Transverse colon (tissue), 4 donors: ENCODE results near the gene C3orf20. TPM values are rescaled to one million over a fixed set of nuclear protein-coding genes. Genes with fewer than 3 reads are reported as not detected.

Experiments
- DNase-seq: peaks from one replicate; pipeline ENCODE4 v3.0.0-alpha.2; 2019
- H3K27ac ChIP-seq, 4 donors: fragments of 200-600 bp; sonication (generic); 2 replicates each; pipeline ENCODE4 v1.5.1; 2016 to 2018; ENCODE audit warnings: inconsistent platforms in 4 of 4
- H3K27me3 ChIP-seq: fragments of 200-600 bp; sonication (generic); 2 replicates; pipeline ENCODE4 v1.5.1; 2017; ENCODE audit warnings: inconsistent platforms
- H3K36me3 ChIP-seq, 4 donors: fragments of 200-600 bp; sonication (generic); 2 replicates each; pipeline ENCODE4 v1.5.1; 2017 to 2019; ENCODE audit warnings: inconsistent platforms in 4 of 4
- H3K4me1 ChIP-seq, 4 donors: fragments of 200-600 bp; sonication (generic); 2 replicates each; pipeline ENCODE4 v1.5.1; 2017 to 2020; ENCODE audit warnings: inconsistent platforms in 4 of 4
- H3K4me3 ChIP-seq, 4 donors: fragments of 200-600 bp; sonication (generic); 1 replicate in 1 of 4; 2 replicates in 3 of 4; pipeline versions ENCODE4 v1.5.1 to v1.6.1; 2017 to 2019; ENCODE audit warnings: inconsistent platforms in 4 of 4
- H3K9me3 ChIP-seq, 2 donors: fragments of 200-600 bp; sonication (generic); 2 replicates each; pipeline ENCODE4 v1.5.1; 2017 to 2019; ENCODE audit warnings: inconsistent platforms in 2 of 2
- CTCF ChIP-seq, 5 experiments: fragments of 200-600 bp in 3 of 5; fragments of 450-650 bp in 2 of 5; sonication (generic) in 3 of 5; IDR thresholded peaks; 1 replicate in 2 of 5; 2 replicates in 3 of 5; pipeline ENCODE4 v1.5.1; 2016 to 2017; ENCODE audit warnings: antibody characterized with exemption in 5 of 5, inconsistent platforms in 3 of 5, mild to moderate bottlenecking in 2 of 5, moderate library complexity in 1 of 5
- EP300 ChIP-seq: sonication (generic); formaldehyde crosslinking; IDR thresholded peaks from one replicate; pipeline ENCODE4 v1.6.1; 2017; ENCODE audit warnings: antibody characterized with exemption, low read depth
- POLR2A ChIP-seq: fragments of 450-650 bp; IDR thresholded peaks from one replicate; pipeline ENCODE4 v1.6.1; 2016; ENCODE audit warnings: antibody characterized with exemption, mild to moderate bottlenecking, moderate library complexity
- POLR2AphosphoS5 ChIP-seq, 3 donors: sonication (generic); formaldehyde crosslinking; IDR thresholded peaks; one replicate each; pipeline ENCODE4 v1.6.1; 2016; ENCODE audit warnings: antibody characterized with exemption in 3 of 3
- WGBS, 2 donors: methylation state at CpG; one replicate each; pipeline ENCODE4 v1.1.5; 2018; ENCODE audit warnings: low coverage in 1 of 2; 5-methylcytosine and 5-hydroxymethylcytosine counted together
- in situ Hi-C, 4 donors: fragments of 200-750 bp; cut with MboI; loops; one replicate each; pipeline versions ENCODE4 v1.15.0 to v1.15.1; 2017; ENCODE audit warnings: low sequenced_read_pairs in 3 of 4, low pct_ligation_motif_present in 1 of 4, low pct_unique_long_range_greater_than_20kb in 1 of 4
- intact Hi-C: fragments of 100-400 bp; cut with DNase I; formaldehyde crosslinking; loops from one replicate; pipeline ENCODE4 v1.15.1; 2023; ENCODE audit warnings: low total_unique reads
- total RNA-seq, 4 donors: library from RNA; depleted of rRNA; stranded (reverse); fragments of >200 nt; gene quantifications; one replicate each; pipeline ENCODE4 v1.1.0, GENCODE V29; 2016

The C3orf20 gene
- total RNA-seq, 4 donors from 2014 or later, result not detected

GRCh38 chr3:14699643-14700042 is 24.7 kb downstream of the C3orf20 start:
- 57% methylated on average over 1 of the region's 1 CpG; no CpG with 5 or more reads in 1 of the 2 donors for WGBS, 2 donors
- TF ChIP-seq POLR2AphosphoS5 (IDR thresholded peaks at IDR 0.05), result no peak
- no peak for TF ChIP-seq CTCF (IDR thresholded peaks at IDR 0.05)
- no peak for TF ChIP-seq EP300
- no peak for TF ChIP-seq POLR2A
- in situ Hi-C loops, result no loop called here

GRCh38 chr3:14700891-14701290 is 25.9 kb downstream of the C3orf20 start:
- Histone ChIP-seq H3K9me3 (no peaks in the 10 kb centered on the region), H3K4me3 (no peak overlapping the region), H3K4me1 (no peaks in the 10 kb centered on the region), H3K27me3 (no peaks in the 10 kb centered on the region), H3K36me3 (no peaks in the 10 kb centered on the region), H3K27ac (no peak overlapping the region)
- in situ Hi-C loops (no loop called here), intact Hi-C loops (no loop called here)
- 72% methylated on average over 3 of the region's 3 CpGs; no CpG with 5 or more reads in 1 of the 2 donors for WGBS, 2 donors
- no peak for DNase-seq
- no peak for TF ChIP-seq POLR2AphosphoS5 (IDR thresholded peaks at IDR 0.05)
- TF ChIP-seq CTCF (IDR thresholded peaks at IDR 0.05), result no peak
- no peak for TF ChIP-seq POLR2A
- no peak for TF ChIP-seq EP300

More at GRCh38 chr3:14699643-14700042, 24.7 kb downstream of the C3orf20 start:
- Histone ChIP-seq H3K4me3 (no peak overlapping the region), H3K27me3 (no peaks in the 10 kb centered on the region), H3K4me1 (no peaks in the 10 kb centered on the region), H3K36me3 (no peaks in the 10 kb centered on the region), H3K27ac (no peak overlapping the region), H3K9me3 (no peaks in the 10 kb centered on the region)
- no peak for DNase-seq
- intact Hi-C loops, result no loop called here

GRCh38 chr3:14701676-14702075 is 26.7 kb downstream of the C3orf20 start:
- no peaks in the 10 kb centered on the region for H3K36me3 ChIP-seq

GRCh38 chr3:14703128-14703750 is 28.3 kb downstream of the C3orf20 start:
- in situ Hi-C loops, result no loop called here
- Histone ChIP-seq H3K4me1 (no peaks in the 10 kb centered on the region), H3K9me3 (no peaks in the 10 kb centered on the region), H3K27me3 (no peaks in the 10 kb centered on the region), H3K4me3 (no peak overlapping the region), H3K27ac (no peak overlapping the region), H3K36me3 (no peaks in the 10 kb centered on the region)
- DNase-seq, result no peak
- intact Hi-C loops, result no loop called here
- WGBS, 2 donors, result 92% methylated on average over 9 of the region's 9 CpGs; no CpG with 5 or more reads in 1 of the 2 donors
- TF ChIP-seq EP300 (no peak), POLR2A (no peak), POLR2AphosphoS5 (IDR thresholded peaks at IDR 0.05) (no peak), CTCF (IDR thresholded peaks at IDR 0.05) (no peak)

More at GRCh38 chr3:14701676-14702075, 26.7 kb downstream of the C3orf20 start:
- DNase-seq, result no peak
- no peaks in the 10 kb centered on the region for H3K27me3 ChIP-seq
- H3K4me1 ChIP-seq, result no peaks in the 10 kb centered on the region
- in situ Hi-C loops, result no loop called here
- no peak overlapping the region for H3K27ac ChIP-seq
- intact Hi-C loops, result no loop called here
- WGBS, 2 donors, result 60 to 98% methylated on average over 1 to 4 of the region's 4 CpGs
- no peaks in the 10 kb centered on the region for H3K9me3 ChIP-seq
- no peak overlapping the region for H3K4me3 ChIP-seq
- TF ChIP-seq EP300 (no peak), POLR2AphosphoS5 (IDR thresholded peaks at IDR 0.05) (no peak), POLR2A (no peak), CTCF (IDR thresholded peaks at IDR 0.05) (no peak)
